Renal cortex interstitium (tissue), 11 donors: ENCODE data around the gene ECSIT. TPM values are rescaled to one million over a fixed set of nuclear protein-coding genes. Genes with fewer than 3 reads are reported as not detected.
"Not testable (repeated sequence)": the region's sequence is repeated elsewhere in the genome, so short reads cannot be mapped to it uniquely, and the experiment has no call there.

Source experiments
- DNase-seq, 11 donors: peaks; one replicate each; pipeline ENCODE4 v3.0.0-alpha.2; 2013; ENCODE audit warnings: low read depth in 9 of 11, low spot score in 4 of 11; ENCODE audit errors: extremely low read depth in 1 of 11
- polyA plus RNA-seq, 3 donors: library from polyadenylated mRNA; unstranded; fragments of 120-200 nt; gene quantifications; one replicate each; pipeline ENCODE4 v1.2.1, GENCODE V29; 2013; ENCODE audit not compliant: insufficient read length in 3 of 3

Gene ECSIT
- polyA plus RNA-seq, 3 donors, result 37.3 to 48.1 (median 39.0) TPM

- no peak for DNase-seq
Measured at GRCh38 chr19:11460207-11460606, 68.7 kb downstream of the ECSIT start.

- DNase-seq, result not testable (repeated sequence)
Measured at GRCh38 chr19:11458912-11459311, 70.0 kb downstream of the ECSIT start.

- DNase-seq, result no peak
Measured at GRCh38 chr19:11458236-11458900, 70.6 kb downstream of the ECSIT start.

GRCh38 chr19:11457831-11458230, 71.1 kb downstream of the ECSIT start:
- no peak for DNase-seq

- DNase-seq, result no peak
Measured at GRCh38 chr19:11457115-11457514, 71.8 kb downstream of the ECSIT start.

GRCh38 chr19:11456659-11457058, 72.3 kb downstream of the ECSIT start:
- no peak for DNase-seq

Other genes with a start within 250 kb of the ECSIT start
- not detected for gene TSPAN16, start 233.0 kb downstream of the ECSIT start, polyA plus RNA-seq
- gene RAB3D, start 189.5 kb downstream of the ECSIT start, polyA plus RNA-seq, result 10 to 100 TPM; 15.1 to 16.5 (median 16.3) TPM
- 100 to 1,000 TPM; 128 to 145 (median 134) TPM for gene TMEM205, start 182.9 kb downstream of the ECSIT start, polyA plus RNA-seq
- 10 to 100 TPM; 22.4 to 43.2 (median 28.6) TPM for gene CCDC159, start 182.6 kb downstream of the ECSIT start, polyA plus RNA-seq
- gene PLPPR2, start 173.7 kb downstream of the ECSIT start, polyA plus RNA-seq, result 10 to 100 TPM; 10.1 to 16.8 (median 15.0) TPM
- 1 to 10 TPM; 3.1 to 3.6 (median 3.4) TPM for gene SWSAP1, start 154.5 kb downstream of the ECSIT start, polyA plus RNA-seq
- gene EPOR, start 144.8 kb downstream of the ECSIT start, polyA plus RNA-seq, result 10 to 100 TPM; 18.9 to 40.6 (median 24.9) TPM
- 100 to 1,000 TPM in 1 of 3 donors, 10 to 100 TPM in 2; 62.2 to 151 (median 76.9) TPM for gene RGL3, start 109.8 kb downstream of the ECSIT start, polyA plus RNA-seq
- 1 to 10 TPM; 1.5 to 1.9 (median 1.6) TPM for gene ODAD3, start 94.0 kb downstream of the ECSIT start, polyA plus RNA-seq
- gene PRKCSH, start 93.5 kb downstream of the ECSIT start, polyA plus RNA-seq, result 100 to 1,000 TPM; 317 to 384 (median 351) TPM
- gene ELAVL3, start 48.1 kb downstream of the ECSIT start, polyA plus RNA-seq, result under 1 TPM; 0.19 to 0.52 (median 0.20) TPM
- 10 to 100 TPM in 2 of 3 donors, 1 to 10 TPM in 1; 8.1 to 11.0 (median 10.7) TPM for gene ZNF653, start 23.3 kb downstream of the ECSIT start, polyA plus RNA-seq
- 1 to 10 TPM; 4.3 to 4.5 (median 4.4) TPM for gene CNN1, start 9.7 kb upstream of the ECSIT start, polyA plus RNA-seq
- 10 to 100 TPM; 41.9 to 56.4 (median 52.7) TPM for gene ELOF1, start 30.1 kb upstream of the ECSIT start, polyA plus RNA-seq
- 10 to 100 TPM; 12.3 to 21.6 (median 12.9) TPM for gene ACP5, start 48.5 kb upstream of the ECSIT start, polyA plus RNA-seq
- 10 to 100 TPM; 38.8 to 44.5 (median 40.7) TPM for gene ZNF627, start 68.3 kb upstream of the ECSIT start, polyA plus RNA-seq
- 10 to 100 TPM in 2 of 3 donors, 1 to 10 TPM in 1; 9.9 to 11.2 (median 10.7) TPM for gene ZNF823, start 209.8 kb upstream of the ECSIT start, polyA plus RNA-seq
- 10 to 100 TPM; 13.5 to 18.4 (median 15.6) TPM for gene ZNF441, start 237.9 kb upstream of the ECSIT start, polyA plus RNA-seq